ENCODE data around the gene STXBP6.
"Not testable (repeated sequence)": the region's sequence is repeated elsewhere in the genome, so short reads cannot be mapped to it uniquely, and the experiment has no call there.

The STXBP6 gene

GRCh38 chr14:24840204-24840893, 209.6 kb downstream of the STXBP6 start:
- in situ Hi-C loops (cut with HindIII; ENCODE audit: low pct_ligation_motif_present, low sequenced_read_pairs) = no loop called here
- TF ChIP-seq CTCF (IDR thresholded peaks at IDR 0.05; ENCODE audit: low read depth, low read length, missing control alignments) = no peak

GRCh38 chr14:24839617-24840203, 210.2 kb downstream of the STXBP6 start:
- no peak overlapping the region for H3K4me3 ChIP-seq (ENCODE audit: low read depth, low read length)
- in situ Hi-C loops (cut with HindIII; ENCODE audit: low pct_ligation_motif_present, low sequenced_read_pairs) = no loop called here
- no peak overlapping the region for H3K27ac ChIP-seq
- no peaks in the 10 kb centered on the region for H3K27me3 ChIP-seq (replicated peaks)
- DNase-seq = no peak
- no peak for TF ChIP-seq CTCF (IDR thresholded peaks at IDR 0.05; ENCODE audit: low read depth, low read length, missing control alignments)
- H3K36me3 ChIP-seq (replicated peaks) = no peaks in the 10 kb centered on the region

More at GRCh38 chr14:24840204-24840893, 209.6 kb downstream of the STXBP6 start:
- H3K36me3 ChIP-seq (replicated peaks) = no peaks in the 10 kb centered on the region
- no peak overlapping the region for H3K4me3 ChIP-seq (ENCODE audit: low read depth, low read length)
- H3K27ac ChIP-seq = no peak overlapping the region
- DNase-seq = no peak
- no peaks in the 10 kb centered on the region for H3K27me3 ChIP-seq (replicated peaks)

- in situ Hi-C loops (cut with HindIII; ENCODE audit: low pct_ligation_motif_present, low sequenced_read_pairs) = no loop called here
- TF ChIP-seq CTCF (IDR thresholded peaks at IDR 0.05; ENCODE audit: low read depth, low read length, missing control alignments) = no peak
- Histone ChIP-seq H3K4me3 (ENCODE audit: low read depth, low read length) (no peak overlapping the region), H3K36me3 (replicated peaks) (no peaks in the 10 kb centered on the region), H3K27me3 (replicated peaks) (no peaks in the 10 kb centered on the region), H3K27ac (no peak overlapping the region)
- no peak for DNase-seq
Measured at GRCh38 chr14:24838945-24839616, 210.9 kb downstream of the STXBP6 start.

- in situ Hi-C loops (cut with HindIII; ENCODE audit: low pct_ligation_motif_present, low sequenced_read_pairs) = no loop called here
- DNase-seq = peak; percentile 37
- no peak for TF ChIP-seq CTCF (IDR thresholded peaks at IDR 0.05; ENCODE audit: low read depth, low read length, missing control alignments)
- no peaks in the 10 kb centered on the region for H3K36me3 ChIP-seq (replicated peaks)
- no peak overlapping the region for H3K27ac ChIP-seq
- no peaks in the 10 kb centered on the region for H3K27me3 ChIP-seq (replicated peaks)
- H3K4me3 ChIP-seq (ENCODE audit: low read depth, low read length) = no peak overlapping the region
Measured at GRCh38 chr14:24837280-24838046, 212.5 kb downstream of the STXBP6 start.

GRCh38 chr14:24836324-24836723, 213.6 kb downstream of the STXBP6 start:
- H3K4me3 ChIP-seq (ENCODE audit: low read depth, low read length); H3K36me3 ChIP-seq (replicated peaks); in situ Hi-C loops (cut with HindIII; ENCODE audit: low pct_ligation_motif_present, low sequenced_read_pairs); H3K27me3 ChIP-seq (replicated peaks); DNase-seq; H3K27ac ChIP-seq: not testable (repeated sequence)

GRCh38 chr14:24834956-24835355, 215.0 kb downstream of the STXBP6 start:
- TF ChIP-seq CTCF (IDR thresholded peaks at IDR 0.05; ENCODE audit: low read depth, low read length, missing control alignments) = no peak
- DNase-seq = no peak
- in situ Hi-C loops (cut with HindIII; ENCODE audit: low pct_ligation_motif_present, low sequenced_read_pairs) = no loop called here
- no peaks in the 10 kb centered on the region for H3K36me3 ChIP-seq (replicated peaks)
- no peak overlapping the region for H3K4me3 ChIP-seq (ENCODE audit: low read depth, low read length)
- no peaks in the 10 kb centered on the region for H3K27me3 ChIP-seq (replicated peaks)
- H3K27ac ChIP-seq = no peak overlapping the region
